Right lobe of liver (tissue), 6 donors: ENCODE results near the gene CA7. TPM values are rescaled to one million over a fixed set of nuclear protein-coding genes. Genes with fewer than 3 reads are reported as not detected.

Source experiments
- ATAC-seq, 4 donors: fragments of 200-7000 bp; cut with Tn5 transposase; one replicate each; pipeline ENCODE4 v1.9.1; 2020; ENCODE audit warnings: mild to moderate bottlenecking in 4 of 4, moderate library complexity in 4 of 4
- DNase-seq, 3 donors: peaks; one replicate each; pipeline ENCODE4 v3.0.0-alpha.2; 2020
- H3K27ac ChIP-seq, 3 donors: fragments of 200-600 bp; one replicate each; pipeline ENCODE4 v1.8.0; 2022
- H3K27me3 ChIP-seq, 2 donors: fragments of 200-600 bp; one replicate each; pipeline ENCODE4 v1.8.0; 2022
- H3K36me3 ChIP-seq, 4 donors: fragments of 200-600 bp; sonication (generic) in 1 of 4; one replicate each; pipeline versions ENCODE4 v1.5.1 to v1.8.0; 2017 to 2022; ENCODE audit warnings: control low read depth in 1 of 4
- H3K4me1 ChIP-seq, 4 donors: fragments of 200-600 bp; sonication (generic) in 1 of 4; one replicate each; pipeline versions ENCODE4 v1.5.1 to v1.8.0; 2017 to 2022; ENCODE audit warnings: control low read depth in 1 of 4
- H3K4me3 ChIP-seq, 3 donors: fragments of 200-600 bp; one replicate each; pipeline ENCODE4 v1.8.0; 2022
- H3K9me3 ChIP-seq, 4 donors: fragments of 200-600 bp; sonication (generic) in 1 of 4; one replicate each; pipeline versions ENCODE4 v1.5.1 to v1.8.0; 2017 to 2022; ENCODE audit warnings: control low read depth in 1 of 4
- POLR2A ChIP-seq: fragments of 450-650 bp; IDR thresholded peaks from one replicate; pipeline ENCODE4 v1.6.1; 2017; ENCODE audit warnings: antibody characterized with exemption, mild to moderate bottlenecking
- WGBS: methylation state at CpG from one replicate; pipeline ENCODE4 v1.1.6; 2018; ENCODE audit warnings: low coverage, low lambda C conversion rate; ENCODE audit not compliant: insufficient coverage; ENCODE audit errors: missing lambda C conversion rate; 5-methylcytosine and 5-hydroxymethylcytosine counted together
- intact Hi-C, 2 donors: fragments of 100-400 bp; cut with DNase I; formaldehyde crosslinking; loops; one replicate each; pipeline versions ENCODE4 v1.11.2 to v1.14.1; 2022
- total RNA-seq, 6 experiments: library from RNA; depleted of rRNA in 2 of 6; stranded (reverse); fragments of >200 nt in 2 of 6; fragmentation: NEBNext Ultra II Directional in 3 of 6; extraction: Animal tissue kit (Norgen Biotek cat#: 25700) in 3 of 6; gene quantifications; one replicate each; pipeline versions ENCODE4 v1.1.0 to v1.2.4, GENCODE V29; 2016 to 2023
- TF ChIP-seq, protein P1 (sequence below), 4 donors: fragments of 200-600 bp in 3 of 4; fragments of 450-650 bp in 1 of 4; IDR thresholded peaks; one replicate each; pipeline versions ENCODE4 v1.5.1 to v1.8.0; 2016 to 2022; ENCODE audit warnings: antibody characterized with exemption in 4 of 4, mild to moderate bottlenecking in 2 of 4
- donor health status: DM: no; HTN: yes; CAD: no.
- donor health status: DM: no; HTN: no; CAD: no.
- donor health status: DM: no; HTN: no; CAD: no.
- donor health status: DM: no; HTN: yes; CAD: no.
- donor health status: DM: no; HTN: yes; CAD: no.

The CA7 gene
- total RNA-seq, 6 experiments from 2014 or later = not detected

DNA sequence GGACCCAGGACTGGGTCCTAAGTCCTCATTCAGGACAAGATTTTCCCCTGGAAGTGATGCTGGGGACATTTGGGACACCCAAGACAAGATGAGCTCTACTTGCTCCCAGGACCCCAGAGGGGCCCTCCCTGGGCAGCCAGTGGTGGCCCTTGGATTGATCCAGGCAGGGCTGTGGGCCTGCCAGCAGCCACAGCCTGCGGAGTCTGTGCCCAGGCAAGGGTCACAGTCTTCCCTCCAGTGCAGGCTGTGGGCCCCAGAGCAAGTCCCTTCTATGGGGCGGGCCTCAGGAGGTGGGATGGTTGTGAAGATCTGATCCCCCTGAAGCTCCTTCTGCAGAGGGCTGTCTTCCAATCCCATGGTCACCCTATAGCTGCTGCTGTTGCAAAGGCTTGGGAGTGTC lies 12.6 kb downstream of the CA7 start:
- no peak for ATAC-seq
- Histone ChIP-seq H3K9me3 (no peaks in the 10 kb centered on the region), H3K36me3 (no peaks in the 10 kb centered on the region), H3K4me3 (no peak overlapping the region), H3K27ac (no peak overlapping the region), H3K27me3 (no peaks in the 10 kb centered on the region), H3K4me1 (no peaks in the 10 kb centered on the region)
- TF ChIP-seq, protein P1, sequence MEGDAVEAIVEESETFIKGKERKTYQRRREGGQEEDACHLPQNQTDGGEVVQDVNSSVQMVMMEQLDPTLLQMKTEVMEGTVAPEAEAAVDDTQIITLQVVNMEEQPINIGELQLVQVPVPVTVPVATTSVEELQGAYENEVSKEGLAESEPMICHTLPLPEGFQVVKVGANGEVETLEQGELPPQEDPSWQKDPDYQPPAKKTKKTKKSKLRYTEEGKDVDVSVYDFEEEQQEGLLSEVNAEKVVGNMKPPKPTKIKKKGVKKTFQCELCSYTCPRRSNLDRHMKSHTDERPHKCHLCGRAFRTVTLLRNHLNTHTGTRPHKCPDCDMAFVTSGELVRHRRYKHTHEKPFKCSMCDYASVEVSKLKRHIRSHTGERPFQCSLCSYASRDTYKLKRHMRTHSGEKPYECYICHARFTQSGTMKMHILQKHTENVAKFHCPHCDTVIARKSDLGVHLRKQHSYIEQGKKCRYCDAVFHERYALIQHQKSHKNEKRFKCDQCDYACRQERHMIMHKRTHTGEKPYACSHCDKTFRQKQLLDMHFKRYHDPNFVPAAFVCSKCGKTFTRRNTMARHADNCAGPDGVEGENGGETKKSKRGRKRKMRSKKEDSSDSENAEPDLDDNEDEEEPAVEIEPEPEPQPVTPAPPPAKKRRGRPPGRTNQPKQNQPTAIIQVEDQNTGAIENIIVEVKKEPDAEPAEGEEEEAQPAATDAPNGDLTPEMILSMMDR (IDR thresholded peaks at IDR 0.05) = no peak
- TF ChIP-seq POLR2A = no peak
- WGBS = no CpG with 5 or more reads among the region's 2 CpGs
- no peak for DNase-seq
- intact Hi-C loops = no loop called here

DNA sequence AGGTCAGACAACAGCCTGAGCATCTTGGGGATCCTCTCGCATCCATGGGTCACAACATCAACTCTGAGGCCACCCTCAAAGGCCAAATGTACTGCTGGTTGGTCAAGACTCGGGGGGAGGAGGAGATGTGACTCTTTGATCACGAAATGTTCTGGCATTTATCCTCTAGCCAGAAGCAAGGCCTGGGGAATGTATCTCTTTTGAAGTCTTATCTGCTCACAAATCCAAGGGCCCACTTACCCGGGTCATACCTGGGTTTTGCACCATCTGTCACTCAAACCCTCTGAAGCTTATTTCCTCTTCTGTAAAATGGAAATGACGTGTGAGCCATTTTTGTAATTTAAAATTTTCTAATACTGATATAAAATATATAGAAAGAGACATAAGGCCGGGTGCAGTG lies 13.2 kb downstream of the CA7 start:
- TF ChIP-seq POLR2A = no peak
- WGBS = 65% methylated on average over 4 of the region's 6 CpGs
- no peak for DNase-seq
- H3K4me3 ChIP-seq = no peak overlapping the region
- H3K4me1 ChIP-seq = no peaks in the 10 kb centered on the region
- no peak for ATAC-seq
- no peaks in the 10 kb centered on the region for H3K36me3 ChIP-seq
- H3K9me3 ChIP-seq = no peaks in the 10 kb centered on the region
- no peaks in the 10 kb centered on the region for H3K27me3 ChIP-seq
- H3K27ac ChIP-seq = no peak overlapping the region
- intact Hi-C loops = no loop called here

DNA sequence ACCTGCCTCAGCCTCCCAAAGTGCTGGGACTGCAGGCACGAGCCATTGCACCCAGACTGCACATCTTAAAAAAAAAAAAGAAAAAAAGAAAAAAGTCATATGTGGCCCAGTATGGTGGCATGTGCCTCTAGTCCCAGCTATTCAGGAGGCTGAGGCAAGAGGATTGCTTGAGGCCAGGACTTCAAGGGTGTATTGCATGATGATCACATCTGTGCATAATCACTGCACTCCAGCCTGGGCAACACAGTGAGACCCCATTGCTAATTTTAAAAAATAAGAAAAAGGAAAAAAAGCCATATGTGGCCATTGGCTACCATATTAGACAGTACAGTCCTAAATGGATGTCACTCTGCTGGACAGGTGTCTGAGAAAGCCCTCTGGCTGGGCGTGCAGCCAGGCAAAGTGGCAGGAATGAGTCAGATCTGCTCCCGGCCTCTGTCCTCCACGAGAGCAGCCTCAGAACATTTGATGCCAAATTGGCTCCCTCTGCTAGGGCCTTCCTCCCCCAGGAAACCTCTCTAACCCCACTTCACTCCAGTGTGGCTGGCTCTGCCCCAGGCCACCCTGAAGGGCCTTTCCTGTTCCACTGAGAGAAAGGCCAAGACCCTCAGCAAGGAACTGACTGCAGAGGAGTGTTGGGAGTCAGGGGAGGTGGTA lies 14.7 kb downstream of the CA7 start:
- WGBS = 60% methylated on average over 2 of the region's 4 CpGs
- ATAC-seq (peak; percentile 56 to 99 (median 70)), DNase-seq (peak in 2 of 3 donors; percentile 59 to 86)
- Histone ChIP-seq H3K9me3 (no peaks in the 10 kb centered on the region), H3K27ac (no peak overlapping the region), H3K4me1 (no peaks in the 10 kb centered on the region), H3K27me3 (no peaks in the 10 kb centered on the region), H3K4me3 (no peak overlapping the region), H3K36me3 (no peaks in the 10 kb centered on the region)
- TF ChIP-seq POLR2A = no peak
- TF ChIP-seq, protein P1 (IDR thresholded peaks at IDR 0.05) = no peak
- intact Hi-C loops = no loop called here

DNA sequence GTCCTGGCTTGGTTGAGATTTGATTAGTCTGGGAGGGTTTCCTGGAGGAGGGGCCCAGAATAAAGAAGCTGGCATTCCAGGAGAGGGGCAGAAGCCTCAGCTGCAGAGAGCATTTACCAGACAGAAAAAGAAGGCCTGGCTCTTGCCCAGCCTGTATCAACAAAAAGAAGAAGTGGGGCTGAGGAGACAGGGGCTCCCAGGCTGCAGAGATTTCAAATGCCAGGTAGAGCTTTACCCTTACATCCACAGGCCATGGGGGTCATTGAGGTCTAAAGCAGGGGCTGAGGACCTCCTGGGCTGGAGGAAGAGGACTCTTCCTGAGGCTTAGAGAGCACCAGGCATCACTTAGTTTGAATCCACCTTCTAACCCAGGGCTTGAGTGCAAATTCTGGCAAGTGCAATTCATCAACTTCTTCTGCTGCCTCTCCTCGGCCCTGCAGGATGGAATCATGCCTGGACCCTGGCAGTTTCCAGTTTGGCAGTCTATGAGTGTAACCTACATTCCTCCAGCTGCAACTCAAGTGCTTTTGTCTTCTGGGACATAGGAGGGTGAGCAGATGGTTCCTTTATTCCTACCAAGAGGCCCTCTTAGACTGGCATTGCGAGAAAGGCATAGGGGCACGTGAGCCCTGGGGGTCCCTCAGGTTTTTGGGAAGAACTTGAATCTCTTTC lies 15.3 kb downstream of the CA7 start:
- WGBS = 77% methylated on average over 2 of the region's 3 CpGs
- no peak for ATAC-seq
- no peak overlapping the region for H3K4me3 ChIP-seq

More for the DNA sequence above, 15.3 kb downstream of the CA7 start:
- intact Hi-C loops = loop anchor here in 1 of 2 donors (10.0 kb wide), 2 partner anchors 135 to 455 kb away; no protein-coding TSS in a partner anchor
- TF ChIP-seq, protein P1 (IDR thresholded peaks at IDR 0.05) = no peak
- no peak for TF ChIP-seq POLR2A
- Histone ChIP-seq H3K4me1 (no peaks in the 10 kb centered on the region), H3K27me3 (no peaks in the 10 kb centered on the region), H3K27ac (no peak overlapping the region), H3K36me3 (no peaks in the 10 kb centered on the region), H3K9me3 (no peaks in the 10 kb centered on the region)
- DNase-seq = no peak
